GM12878 (cell line): ENCODE data around the gene PAFAH2. TPM values are rescaled to one million over a fixed set of nuclear protein-coding genes. Genes with fewer than 3 reads are reported as not detected.

Experiments used
- ATAC-seq: fragments of 200-7000 bp; cut with Tn5 transposase; 3 replicates; pipeline ENCODE4 v1.9.1; 2020; ENCODE audit warnings: mild to moderate bottlenecking, moderate library complexity
- BruUV-seq: library from RNA; stranded (reverse); fragments of 400-500 nt; replicated peaks from 2 replicates; lab custom pipeline; 2021; lab: Mats Ljungman, UMichigan
- CTCF ChIA-PET: fragments of 300-600 bp; sonication (Branson Sonifier 250); formaldehyde crosslinking; extraction: SDS; loops from one replicate; lab custom pipeline; 2021; ENCODE audit warnings: inconsistent platforms; lab: Yijun Ruan, JAX
- POLR2A ChIA-PET: fragments of 350-600 bp; formaldehyde crosslinking; extraction: SDS; loops from one replicate; lab custom pipeline; 2021; ENCODE audit warnings: inconsistent platforms; lab: Charles Lee
- RAD21 ChIA-PET: fragments of 300-600 bp; sonication (Branson Sonifier 250); formaldehyde crosslinking; loops from one replicate; lab custom pipeline; 2023; ENCODE audit warnings: antibody characterized with exemption; ENCODE audit not compliant: unreplicated experiment; lab: Charles Lee
- SMC1A ChIA-PET: fragments of 300-600 bp; sonication (Branson Sonifier 250); formaldehyde crosslinking; loops from one replicate; lab custom pipeline; 2023; ENCODE audit not compliant: unreplicated experiment, uncharacterized antibody; lab: Charles Lee
- DNase-seq: peaks from one replicate; pipeline ENCODE4 v3.0.0-alpha.2; 2011; ENCODE audit warnings: low read depth, low spot score
- FAIRE-seq: peaks from 3 replicates; lab custom pipeline; 2011; peaks lifted over from hg19 to GRCh38; lab: Jason Lieb, UNC
- H2AFZ ChIP-seq: 2 replicates; pipeline ENCODE4 v1.6.0; 2011; ENCODE audit warnings: low read depth, low read length, control low read depth; ENCODE audit not compliant: control insufficient read depth
- H3K27ac ChIP-seq: 2 replicates; pipeline ENCODE4 v1.5.1; 2011; ENCODE audit warnings: control low read depth; ENCODE audit not compliant: control insufficient read depth, insufficient read depth
- H3K27me3 ChIP-seq, 2 experiments: replicated peaks in 1 of 2; 2 replicates each; pipeline versions ENCODE4 v1.6.0 to v1.6.1; 2011; ENCODE audit warnings: low read length in 1 of 2; ENCODE audit not compliant: control insufficient read depth in 2 of 2, insufficient read depth in 2 of 2
- H3K36me3 ChIP-seq, 2 experiments: 2 replicates each; pipeline ENCODE4 v1.5.1; 2011; ENCODE audit warnings: low read length in 1 of 2; ENCODE audit not compliant: control insufficient read depth in 2 of 2, insufficient read depth in 2 of 2
- H3K4me1 ChIP-seq: 2 replicates; pipeline ENCODE4 v1.6.1; 2011; ENCODE audit warnings: mild to moderate bottlenecking, low read length, moderate library complexity, mixed read lengths; ENCODE audit not compliant: control insufficient read depth, insufficient read depth
- H3K4me2 ChIP-seq: 2 replicates; pipeline ENCODE4 v1.6.0; 2011; ENCODE audit warnings: control low read depth; ENCODE audit not compliant: control insufficient read depth, insufficient read depth
- H3K4me3 ChIP-seq: fragments of 200-600 bp; sonication (generic); 2 replicates; pipeline ENCODE4 v1.5.1; 2016
- H3K79me2 ChIP-seq: 2 replicates; pipeline ENCODE4 v1.6.0; 2011; ENCODE audit warnings: low read length; ENCODE audit not compliant: control insufficient read depth, insufficient read depth
- H3K9ac ChIP-seq: 2 replicates; pipeline ENCODE4 v1.8.0; 2011; ENCODE audit warnings: low read length, control low read depth, mixed read lengths; ENCODE audit not compliant: control insufficient read depth, insufficient read depth
- H3K9me3 ChIP-seq: replicated peaks from 3 replicates; pipeline ENCODE4 v1.5.1; 2011; ENCODE audit warnings: mild to moderate bottlenecking, low read length; ENCODE audit not compliant: control insufficient read depth, insufficient read depth
- H4K20me1 ChIP-seq: 2 replicates; pipeline ENCODE4 v1.6.0; 2011; ENCODE audit not compliant: control insufficient read depth, insufficient read depth
- BACH1 ChIP-seq: fragments of 450-650 bp; IDR thresholded peaks from 2 replicates; pipeline ENCODE4 v1.6.1; 2017; ENCODE audit warnings: mild to moderate bottlenecking, borderline replicate concordance
- CEBPZ ChIP-seq: fragments of 150-350 bp; IDR thresholded peaks from 2 replicates; pipeline ENCODE4 v1.6.1; 2016; ENCODE audit warnings: low read depth, low read length
- CREM ChIP-seq: IDR thresholded peaks from 2 replicates; pipeline ENCODE4 v1.6.1; 2014; ENCODE audit warnings: antibody characterized with exemption, low read depth
- JUNB ChIP-seq: IDR thresholded peaks from 2 replicates; pipeline ENCODE4 v1.6.1; 2016; ENCODE audit warnings: antibody characterized with exemption, mild to moderate bottlenecking
- KAT2A ChIP-seq: conservative IDR thresholded peaks from 2 replicates; pipeline ENCODE4 v1.6.1; 2011; ENCODE audit warnings: low read depth, low read length; ENCODE audit not compliant: control insufficient read depth
- MLLT1 ChIP-seq: fragments of 450-650 bp; IDR thresholded peaks from 2 replicates; pipeline ENCODE4 v1.6.1; 2016; ENCODE audit warnings: mild to moderate bottlenecking
- MTA2 ChIP-seq: fragments of 450-650 bp; IDR thresholded peaks from 2 replicates; pipeline ENCODE4 v1.6.1; 2016; ENCODE audit warnings: low read depth, mild to moderate bottlenecking, moderate library complexity
- POU2F2 ChIP-seq: IDR thresholded peaks from 3 replicates; pipeline ENCODE4 v1.6.1; 2011; ENCODE audit warnings: low read depth, mild to moderate bottlenecking, low read length, borderline replicate concordance
- RAD21 ChIP-seq: IDR thresholded peaks from 2 replicates; pipeline ENCODE4 v1.6.1; 2011; ENCODE audit warnings: mild to moderate bottlenecking, low read depth, low read length, moderate library complexity; ENCODE audit not compliant: insufficient read depth
- RELA ChIP-seq: fragments of 450-650 bp; IDR thresholded peaks from 2 replicates; pipeline ENCODE4 v1.8.0; 2014; ENCODE audit warnings: borderline replicate concordance; ENCODE audit not compliant: partially characterized antibody
- SUPT20H ChIP-seq: IDR thresholded peaks from 2 replicates; pipeline ENCODE4 v1.6.1; 2011; ENCODE audit warnings: low read depth, mild to moderate bottlenecking, low read length, moderate library complexity, borderline replicate concordance; ENCODE audit not compliant: control insufficient read depth
- WGBS: methylation state at CpG from one replicate; pipeline ENCODE4 v1.1.6; 2016; ENCODE audit warnings: low lambda C conversion rate; ENCODE audit not compliant: insufficient replicate concordance, insufficient coverage; ENCODE audit errors: missing lambda C conversion rate; 5-methylcytosine and 5-hydroxymethylcytosine counted together
- in situ Hi-C: fragments of 300-500 bp; cut with MboI; formaldehyde crosslinking; loops from 9 replicates; pipeline ENCODE4 v1.14.3; 2018; ENCODE audit warnings: mixed read lengths
- intact Hi-C: fragments of 100-400 bp; cut with micrococcal nuclease; formaldehyde crosslinking; loops from one replicate; pipeline ENCODE4 v1.14.2; 2022; ENCODE audit not compliant: unreplicated experiment
- polyA plus RNA-seq, 11 experiments: library from polyadenylated mRNA; depleted of rRNA in 4 of 11; unstranded in 6 of 11; stranded (reverse) in 5 of 11; fragments of >200 nt; fragmentation: Nextera tagmentation in 4 of 11; fragmentation: Illumina TruSeq in 1 of 11; extraction: Ambion mirVana in 4 of 11; extraction: Trizol in 1 of 11; gene quantifications; 1 replicate in 1 of 11; 2 replicates in 10 of 11; pipeline versions ENCODE4 v1.2.1 to v1.2.3, GENCODE V29; 2011 to 2016; ENCODE audit warnings: inconsistent platforms in 2 of 11, missing spikeins in 2 of 11, low read depth in 1 of 11
- total RNA-seq, 4 experiments: library from RNA; depleted of rRNA in 3 of 4; stranded (reverse); fragments of >200 nt in 3 of 4; fragmentation: Illumina TruSeq in 1 of 4; extraction: Trizol in 1 of 4; gene quantifications; 2 replicates each; pipeline versions ENCODE4 v1.2.1 to v1.2.3, GENCODE V29; 2013 to 2021
- TF ChIP-seq, protein P1 (sequence below): fragments of 450-650 bp; IDR thresholded peaks from 2 replicates; pipeline ENCODE4 v1.6.1; 2017; ENCODE audit warnings: mild to moderate bottlenecking, moderate library complexity

PAFAH2 gene
- total and polyA plus RNA-seq, 10 of the 15 experiments (the other 5 are each of a cell fraction or from before 2014, with no cell fraction given), result 3.0 to 9.5 (median 6.5) TPM

- Histone ChIP-seq H2AFZ (no peak overlapping the region), H3K4me3 (no peak overlapping the region), H3K79me2 (no peaks in the 10 kb centered on the region), H3K9me3 (no peaks in the 10 kb centered on the region), H3K9ac (no peak overlapping the region), H3K27ac (no peak overlapping the region), H3K27me3 (no peaks in the 10 kb centered on the region), H3K4me1 (no peaks in the 10 kb centered on the region), H3K36me3 (peaks cover 6 to 15% of the 10 kb centered on the region in 2 experiments; a peak in 3 of 4 replicates), H3K4me2 (no peak overlapping the region), H4K20me1 (no peaks in the 10 kb centered on the region)
- POLR2A ChIA-PET, result interaction anchor here (0.7 kb wide), 1 partner anchor 13 kb away, joined by 4 read pairs; no protein-coding TSS in a partner anchor
- SMC1A ChIA-PET, result interaction anchor here (1.6 kb wide), 1 partner anchor 41 kb away, joined by 4 read pairs; no protein-coding TSS in a partner anchor
- RAD21 ChIA-PET, result no interaction called here
- in situ Hi-C loops (no loop called here), intact Hi-C loops (no loop called here)
- FAIRE-seq (no peak), DNase-seq (no peak), ATAC-seq (no peak)
- CTCF ChIA-PET, result interaction anchor here (1.1 kb wide), 1 partner anchor 39 kb away, joined by 3 read pairs; the partner anchor contains the start of gene PAFAH2
- 84% methylated on average over 6 of the region's 6 CpGs for WGBS
- no TSS peak for BruUV-seq
- no peak for TF ChIP-seq CREM
- no peak for TF ChIP-seq MTA2
- no peak for TF ChIP-seq MLLT1
- TF ChIP-seq, protein P1, sequence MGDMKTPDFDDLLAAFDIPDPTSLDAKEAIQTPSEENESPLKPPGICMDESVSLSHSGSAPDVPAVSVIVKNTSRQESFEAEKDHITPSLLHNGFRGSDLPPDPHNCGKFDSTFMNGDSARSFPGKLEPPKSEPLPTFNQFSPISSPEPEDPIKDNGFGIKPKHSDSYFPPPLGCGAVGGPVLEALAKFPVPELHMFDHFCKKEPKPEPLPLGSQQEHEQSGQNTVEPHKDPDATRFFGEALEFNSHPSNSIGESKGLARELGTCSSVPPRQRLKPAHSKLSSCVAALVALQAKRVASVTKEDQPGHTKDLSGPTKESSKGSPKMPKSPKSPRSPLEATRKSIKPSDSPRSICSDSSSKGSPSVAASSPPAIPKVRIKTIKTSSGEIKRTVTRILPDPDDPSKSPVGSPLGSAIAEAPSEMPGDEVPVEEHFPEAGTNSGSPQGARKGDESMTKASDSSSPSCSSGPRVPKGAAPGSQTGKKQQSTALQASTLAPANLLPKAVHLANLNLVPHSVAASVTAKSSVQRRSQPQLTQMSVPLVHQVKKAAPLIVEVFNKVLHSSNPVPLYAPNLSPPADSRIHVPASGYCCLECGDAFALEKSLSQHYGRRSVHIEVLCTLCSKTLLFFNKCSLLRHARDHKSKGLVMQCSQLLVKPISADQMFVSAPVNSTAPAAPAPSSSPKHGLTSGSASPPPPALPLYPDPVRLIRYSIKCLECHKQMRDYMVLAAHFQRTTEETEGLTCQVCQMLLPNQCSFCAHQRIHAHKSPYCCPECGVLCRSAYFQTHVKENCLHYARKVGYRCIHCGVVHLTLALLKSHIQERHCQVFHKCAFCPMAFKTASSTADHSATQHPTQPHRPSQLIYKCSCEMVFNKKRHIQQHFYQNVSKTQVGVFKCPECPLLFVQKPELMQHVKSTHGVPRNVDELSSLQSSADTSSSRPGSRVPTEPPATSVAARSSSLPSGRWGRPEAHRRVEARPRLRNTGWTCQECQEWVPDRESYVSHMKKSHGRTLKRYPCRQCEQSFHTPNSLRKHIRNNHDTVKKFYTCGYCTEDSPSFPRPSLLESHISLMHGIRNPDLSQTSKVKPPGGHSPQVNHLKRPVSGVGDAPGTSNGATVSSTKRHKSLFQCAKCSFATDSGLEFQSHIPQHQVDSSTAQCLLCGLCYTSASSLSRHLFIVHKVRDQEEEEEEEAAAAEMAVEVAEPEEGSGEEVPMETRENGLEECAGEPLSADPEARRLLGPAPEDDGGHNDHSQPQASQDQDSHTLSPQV, result no peak
- TF ChIP-seq SUPT20H, result no peak
- no peak for TF ChIP-seq RELA
- no peak for TF ChIP-seq RAD21
- TF ChIP-seq BACH1, result no peak
- TF ChIP-seq KAT2A, result no peak
- no peak for TF ChIP-seq POU2F2
- no peak for TF ChIP-seq JUNB
- TF ChIP-seq CEBPZ, result no peak
These were observed 39.4 kb downstream of the PAFAH2 start for GRCh38 chr1:25958465-25958864.
